ENCODE results near the gene JARID2. TPM values are rescaled to one million over a fixed set of nuclear protein-coding genes. Genes with fewer than 3 reads are reported as not detected.
"Not testable (repeated sequence)": the region's sequence is repeated elsewhere in the genome, so short reads cannot be mapped to it uniquely, and the experiment has no call there.

The JARID2 gene
- total and polyA plus RNA-seq, 3 experiments from 2014 or later, result 12.0 to 25.5 (median 25.0) TPM

DNA sequence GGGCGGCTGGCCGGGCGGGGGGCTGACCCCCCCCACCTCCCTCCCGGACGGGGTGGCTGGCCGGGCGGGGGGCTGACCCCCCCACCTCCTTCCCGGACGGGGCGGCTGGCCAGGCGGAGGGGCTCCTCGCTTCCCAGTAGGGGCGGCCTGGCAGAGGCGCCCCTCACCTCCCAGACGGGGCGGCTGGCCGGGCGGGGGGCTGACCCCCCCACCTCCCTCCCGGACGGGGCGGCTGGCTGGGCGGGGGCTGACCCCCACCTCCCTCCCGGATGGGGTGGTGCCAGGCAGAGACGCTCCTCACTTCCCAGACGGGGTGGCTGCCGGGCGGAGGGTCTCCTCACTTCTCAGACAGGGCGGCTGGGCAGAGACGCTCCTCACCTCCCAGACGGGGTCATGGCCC lies 169.8 kb downstream of the JARID2 start:
- H3K4me3 ChIP-seq (ENCODE audit: low read length); H3K36me3 ChIP-seq (ENCODE audit: insufficient read depth, low read length); H3K9me3 ChIP-seq (ENCODE audit: low read length); DNase-seq; H3K27ac ChIP-seq (ENCODE audit: low read depth, low read length); CTCF ChIA-PET; POLR2A ChIA-PET; H3K27ac Mint-ChIP-seq; H3K4me3 Mint-ChIP-seq; H3K27me3 ChIP-seq (ENCODE audit: insufficient read depth, low read length, poor library complexity, severe bottlenecking); H3K27me3 Mint-ChIP-seq: not testable (repeated sequence)
- peaks cover 22% of the 10 kb centered on the region for H3K4me1 ChIP-seq (ENCODE audit: insufficient read depth, low read length)
- peaks cover 11 to 24% (median 22%) of the 10 kb centered on the region in 5 donors for H3K9me3 Mint-ChIP-seq
- H3K4me1 Mint-ChIP-seq, result peaks cover 33 to 50% (median 46%) of the 10 kb centered on the region in 3 donors
- H3K36me3 Mint-ChIP-seq, result peaks cover 21 to 47% (median 39%) of the 10 kb centered on the region in 3 donors

DNA sequence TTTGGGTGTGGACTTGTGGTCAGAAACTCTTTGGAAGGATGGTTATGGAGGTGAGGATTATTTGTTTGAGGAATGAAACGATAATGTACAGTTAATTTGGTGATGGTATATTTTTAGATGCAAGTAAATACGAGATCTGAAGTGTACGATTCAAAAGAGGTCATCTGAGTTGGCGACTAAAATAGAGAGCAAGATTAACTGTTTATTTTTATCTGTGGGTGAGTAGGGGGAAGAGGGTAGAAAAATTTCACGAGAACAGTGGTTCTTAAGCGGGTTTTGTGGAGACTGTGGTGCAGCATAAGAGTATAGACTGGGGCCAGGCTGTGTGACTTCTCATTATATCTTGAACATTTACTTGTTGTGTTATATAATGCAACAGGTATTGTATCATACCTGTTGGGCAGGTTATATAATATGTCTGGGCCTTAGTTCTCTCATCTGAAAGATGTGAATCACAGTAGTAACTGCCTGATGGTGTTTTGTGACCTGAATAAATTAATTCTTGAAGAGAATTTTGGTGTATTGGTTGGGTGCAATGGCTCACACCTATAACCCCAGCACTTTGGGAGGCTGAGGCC lies 171.2 kb downstream of the JARID2 start:
- Mint-ChIP-seq H3K27me3 (no peaks in the 10 kb centered on the region), H3K4me1 (peaks cover 34 to 50% (median 46%) of the 10 kb centered on the region in 3 donors), H3K27ac (peak overlapping the region in 4 of 8 donors; percentile 18 to 52 (median 30)), H3K4me3 (peak overlapping the region in 1 of 7 donors; percentile 6), H3K9me3 (peaks cover 11 to 27% (median 22%) of the 10 kb centered on the region in 5 donors), H3K36me3 (peaks cover 16 to 40% (median 39%) of the 10 kb centered on the region in 3 donors)
- no peak overlapping the region for H3K4me3 ChIP-seq (ENCODE audit: low read length)
- DNase-seq, result no peak
- ChIA-PET CTCF (no interaction called here), POLR2A (no interaction called here)
- H3K4me1 ChIP-seq (ENCODE audit: insufficient read depth, low read length), result peaks cover 22% of the 10 kb centered on the region
- H3K36me3 ChIP-seq (ENCODE audit: insufficient read depth, low read length), result no peaks in the 10 kb centered on the region
- no peaks in the 10 kb centered on the region for H3K9me3 ChIP-seq (ENCODE audit: low read length)
- no peak overlapping the region for H3K27ac ChIP-seq (ENCODE audit: low read depth, low read length)
- no peaks in the 10 kb centered on the region for H3K27me3 ChIP-seq (ENCODE audit: insufficient read depth, low read length, poor library complexity, severe bottlenecking)

DNA sequence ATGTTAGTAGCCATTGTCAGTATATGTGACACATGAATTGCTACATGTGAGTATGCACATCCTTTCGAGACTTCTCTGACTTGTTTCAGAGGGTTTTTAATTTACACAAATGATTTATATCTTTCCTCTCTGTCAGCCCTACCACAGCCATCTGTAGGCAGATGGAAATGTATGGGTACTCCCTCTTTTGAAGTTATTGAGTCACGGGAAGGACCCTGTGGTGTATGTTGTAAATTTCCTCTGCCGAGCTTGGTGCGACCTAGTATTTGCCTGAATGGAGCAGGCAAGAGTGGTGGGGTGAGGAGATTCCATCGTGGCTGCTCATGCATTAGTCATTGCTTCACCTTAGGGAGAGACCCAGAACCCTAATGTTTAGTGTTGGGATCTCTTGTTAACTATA lies 171.9 kb downstream of the JARID2 start:
- peaks cover 9 to 27% (median 22%) of the 10 kb centered on the region in 5 donors for H3K9me3 Mint-ChIP-seq
- peaks cover 37 to 51% (median 50%) of the 10 kb centered on the region in 3 donors for H3K4me1 Mint-ChIP-seq
- H3K27me3 Mint-ChIP-seq, result no peaks in the 10 kb centered on the region
- ChIA-PET CTCF (no interaction called here), POLR2A (no interaction called here)
- Histone ChIP-seq H3K4me3 (ENCODE audit: low read length) (no peak overlapping the region), H3K36me3 (ENCODE audit: insufficient read depth, low read length) (no peaks in the 10 kb centered on the region), H3K4me1 (ENCODE audit: insufficient read depth, low read length) (peaks cover 24% of the 10 kb centered on the region), H3K27me3 (ENCODE audit: insufficient read depth, low read length, poor library complexity, severe bottlenecking) (no peaks in the 10 kb centered on the region), H3K9me3 (ENCODE audit: low read length) (no peaks in the 10 kb centered on the region), H3K27ac (ENCODE audit: low read depth, low read length) (no peak overlapping the region)
- DNase-seq, result no peak
- H3K27ac Mint-ChIP-seq, result peak overlapping the region in 1 of 8 donors; percentile 42
- peaks cover 16 to 39% (median 37%) of the 10 kb centered on the region in 3 donors for H3K36me3 Mint-ChIP-seq
- H3K4me3 Mint-ChIP-seq, result no peak overlapping the region

DNA sequence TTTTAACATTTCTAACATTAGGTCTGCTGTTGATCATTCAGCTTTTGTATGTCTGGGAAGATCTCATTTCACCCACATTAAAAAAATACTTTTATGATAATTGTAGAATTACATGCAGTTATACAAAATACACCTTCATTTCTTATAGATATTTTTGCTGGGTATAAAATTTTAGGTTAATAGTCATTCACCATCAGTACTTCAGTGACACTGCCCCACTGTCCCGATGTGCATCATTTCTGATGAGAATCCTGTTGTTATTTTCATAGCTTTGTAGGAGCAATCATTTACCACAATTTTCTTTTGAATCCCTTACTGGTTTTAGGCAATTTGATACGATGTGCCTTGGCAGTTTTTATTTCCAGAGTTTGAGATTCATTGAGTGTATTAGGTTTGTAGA lies 173.6 kb downstream of the JARID2 start:
- Mint-ChIP-seq H3K4me3 (no peak overlapping the region), H3K27ac (no peak overlapping the region), H3K4me1 (peaks cover 45 to 51% (median 51%) of the 10 kb centered on the region in 3 donors), H3K36me3 (peaks cover 17 to 39% (median 31%) of the 10 kb centered on the region in 3 donors), H3K27me3 (no peaks in the 10 kb centered on the region), H3K9me3 (peaks cover 9 to 27% (median 22%) of the 10 kb centered on the region in 5 donors)
- Histone ChIP-seq H3K27me3 (ENCODE audit: insufficient read depth, low read length, poor library complexity, severe bottlenecking) (no peaks in the 10 kb centered on the region), H3K9me3 (ENCODE audit: low read length) (no peaks in the 10 kb centered on the region), H3K36me3 (ENCODE audit: insufficient read depth, low read length) (no peaks in the 10 kb centered on the region), H3K4me1 (ENCODE audit: insufficient read depth, low read length) (peaks cover 31% of the 10 kb centered on the region), H3K27ac (ENCODE audit: low read depth, low read length) (no peak overlapping the region), H3K4me3 (ENCODE audit: low read length) (no peak overlapping the region)
- DNase-seq, result no peak
- ChIA-PET POLR2A (no interaction called here), CTCF (no interaction called here)

DNA sequence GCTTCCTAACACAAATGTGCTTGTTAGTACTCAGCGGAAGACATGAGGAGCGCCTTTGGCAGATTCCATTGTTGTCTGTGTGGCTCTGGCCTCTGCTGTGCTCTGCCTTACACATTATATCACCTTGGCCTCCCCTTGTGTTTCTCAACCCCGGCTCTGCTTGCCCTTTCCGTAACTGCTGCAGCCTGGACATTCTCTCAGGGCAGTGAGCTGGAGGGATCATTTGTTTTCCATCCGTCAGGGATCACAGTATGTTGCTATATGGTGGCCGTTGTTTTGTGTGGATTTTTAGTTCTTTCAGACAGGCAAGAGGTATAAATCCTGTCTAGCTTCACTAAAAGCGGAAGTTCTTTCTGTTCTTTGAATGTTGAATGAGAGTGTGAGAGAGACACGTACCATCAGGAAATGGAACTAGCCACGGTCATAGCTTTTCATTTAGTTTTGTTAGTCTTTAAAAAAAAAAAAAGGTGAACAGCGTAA lies 175.1 kb downstream of the JARID2 start:
- ChIA-PET CTCF (interaction anchor here (1.0 to 2.2 kb wide), 6 partner anchors 8 to 176 kb away, joined by 3 to 5 read pairs (median 4); partner anchors contain the start of gene JARID2), POLR2A (interaction anchor here (0.6 kb wide), 2 partner anchors 93 to 172 kb away, joined by 3 read pairs; no protein-coding TSS in a partner anchor)
- Histone ChIP-seq H3K36me3 (ENCODE audit: insufficient read depth, low read length) (no peaks in the 10 kb centered on the region), H3K27ac (ENCODE audit: low read depth, low read length) (no peak overlapping the region), H3K4me3 (ENCODE audit: low read length) (no peak overlapping the region), H3K9me3 (ENCODE audit: low read length) (no peaks in the 10 kb centered on the region), H3K27me3 (ENCODE audit: insufficient read depth, low read length, poor library complexity, severe bottlenecking) (no peaks in the 10 kb centered on the region), H3K4me1 (ENCODE audit: insufficient read depth, low read length) (peaks cover 31% of the 10 kb centered on the region)
- Mint-ChIP-seq H3K9me3 (peaks cover 9 to 27% (median 22%) of the 10 kb centered on the region in 5 donors), H3K4me1 (peaks cover 53 to 63% (median 63%) of the 10 kb centered on the region in 3 donors), H3K36me3 (peaks cover 16 to 39% (median 35%) of the 10 kb centered on the region in 3 donors), H3K27me3 (no peaks in the 10 kb centered on the region), H3K4me3 (peak overlapping the region in 6 of 7 donors; percentile 39 to 64 (median 50)), H3K27ac (peak overlapping the region in 7 of 8 donors; percentile 2 to 87 (median 74))
- DNase-seq, result peak in 1 of 5 donors; percentile 22

DNA sequence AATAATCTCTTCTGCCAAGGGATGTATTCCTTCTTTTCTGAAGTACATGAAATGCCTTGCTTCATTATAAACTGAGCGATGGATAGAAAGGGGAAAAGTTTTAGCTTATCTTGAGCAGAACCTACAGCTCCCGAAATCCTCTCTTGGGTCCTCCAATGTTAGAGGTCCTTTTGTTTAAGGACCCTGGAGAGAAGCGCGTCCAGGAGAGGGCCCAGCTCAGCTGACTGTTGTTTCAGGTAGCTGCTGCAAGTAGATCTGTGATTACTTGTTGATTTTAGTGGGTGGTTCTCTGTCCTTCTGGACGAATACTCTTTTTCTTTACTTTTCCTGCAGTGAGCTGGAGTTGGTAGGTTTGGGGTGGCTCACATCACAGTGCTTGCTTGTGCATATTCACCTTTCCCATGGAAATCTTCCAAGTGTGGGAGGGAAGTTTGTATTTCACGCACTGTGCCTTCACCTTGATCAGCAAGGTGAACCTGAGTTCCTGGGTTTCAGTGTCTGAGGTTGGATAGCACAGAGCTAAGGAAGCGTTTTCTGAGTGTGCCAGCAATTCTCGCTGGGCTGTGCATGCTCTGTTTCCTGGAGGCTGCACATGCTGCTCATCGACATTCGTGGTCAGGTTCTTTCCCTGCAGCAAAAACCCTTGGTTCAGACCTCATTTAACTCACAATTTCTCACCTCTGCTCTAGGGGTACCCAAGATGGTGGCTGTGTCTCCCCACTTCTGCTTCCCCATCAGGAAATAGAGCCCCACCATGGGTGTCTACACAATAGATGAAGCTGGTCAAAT lies 176.3 kb downstream of the JARID2 start:
- Mint-ChIP-seq H3K27ac (peak overlapping the region; percentile 2 to 84 (median 54)), H3K27me3 (no peaks in the 10 kb centered on the region), H3K4me1 (peaks cover 60 to 69% (median 68%) of the 10 kb centered on the region in 3 donors), H3K36me3 (peaks cover 12 to 33% (median 29%) of the 10 kb centered on the region in 3 donors), H3K4me3 (peak overlapping the region in 6 of 7 donors; percentile 16 to 85 (median 51)), H3K9me3 (peaks cover 5 to 27% (median 19%) of the 10 kb centered on the region in 5 donors)
- H3K27ac ChIP-seq (ENCODE audit: low read depth, low read length), result no peak overlapping the region
- H3K36me3 ChIP-seq (ENCODE audit: insufficient read depth, low read length), result no peaks in the 10 kb centered on the region
- no peak overlapping the region for H3K4me3 ChIP-seq (ENCODE audit: low read length)
- CTCF ChIA-PET, result interaction anchor here (1.1 to 2.2 kb wide), 5 partner anchors 9 to 177 kb away, joined by 3 to 5 read pairs (median 4); partner anchors contain the start of gene JARID2
- H3K9me3 ChIP-seq (ENCODE audit: low read length), result no peaks in the 10 kb centered on the region
- no peak for DNase-seq
- peaks cover 42% of the 10 kb centered on the region for H3K4me1 ChIP-seq (ENCODE audit: insufficient read depth, low read length)
- POLR2A ChIA-PET, result no interaction called here
- no peaks in the 10 kb centered on the region for H3K27me3 ChIP-seq (ENCODE audit: insufficient read depth, low read length, poor library complexity, severe bottlenecking)

DNA sequence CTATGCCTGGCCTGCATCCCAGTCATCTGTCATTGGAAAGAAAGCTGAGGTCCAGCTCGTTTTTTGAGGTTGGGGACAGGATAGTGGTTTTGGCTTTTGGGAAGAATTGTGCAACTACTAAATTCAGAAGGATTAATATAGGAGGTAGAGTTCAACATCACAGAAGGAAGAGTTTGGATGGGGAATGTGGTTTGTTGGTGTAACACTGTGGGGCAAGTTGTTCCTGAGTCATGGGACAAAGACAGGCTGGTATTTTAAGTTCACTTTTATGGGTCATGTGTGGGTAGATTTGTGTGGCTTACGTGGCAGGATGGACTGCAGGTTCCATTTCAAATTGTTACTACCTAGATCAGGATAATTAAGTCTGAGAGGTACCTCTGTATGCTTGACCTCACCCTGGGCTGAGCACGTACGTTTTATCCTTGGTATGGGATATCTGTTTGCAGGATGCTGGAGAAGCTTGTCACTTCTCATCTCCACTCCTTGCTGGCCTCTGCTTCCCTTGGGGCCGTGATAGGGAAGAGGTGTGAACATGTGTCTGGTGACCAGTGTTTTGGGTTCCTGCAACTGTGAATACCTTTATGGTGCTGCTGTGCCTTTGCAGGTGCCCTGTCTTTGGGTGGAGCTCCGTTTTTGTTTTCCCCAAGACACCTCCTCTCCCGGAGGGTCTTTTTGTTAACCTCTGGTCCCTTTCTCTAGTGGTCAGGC lies 177.6 kb downstream of the JARID2 start:
- Mint-ChIP-seq H3K4me1 (peaks cover 67 to 77% (median 77%) of the 10 kb centered on the region in 3 donors), H3K4me3 (peak overlapping the region in 1 of 7 donors; percentile 25), H3K27ac (peak overlapping the region in 2 of 8 donors; percentile 35 to 79), H3K27me3 (no peaks in the 10 kb centered on the region), H3K36me3 (peaks cover 11 to 20% (median 19%) of the 10 kb centered on the region in 3 donors), H3K9me3 (peaks cover 5 to 23% (median 17%) of the 10 kb centered on the region in 5 donors)
- no peaks in the 10 kb centered on the region for H3K27me3 ChIP-seq (ENCODE audit: insufficient read depth, low read length, poor library complexity, severe bottlenecking)
- H3K27ac ChIP-seq (ENCODE audit: low read depth, low read length), result no peak overlapping the region
- no peaks in the 10 kb centered on the region for H3K9me3 ChIP-seq (ENCODE audit: low read length)
- DNase-seq, result no peak
- no peaks in the 10 kb centered on the region for H3K36me3 ChIP-seq (ENCODE audit: insufficient read depth, low read length)
- no peak overlapping the region for H3K4me3 ChIP-seq (ENCODE audit: low read length)
- H3K4me1 ChIP-seq (ENCODE audit: insufficient read depth, low read length), result peaks cover 50% of the 10 kb centered on the region
- CTCF ChIA-PET, result interaction anchor here (1.7 kb wide), 1 partner anchor 17 kb away, joined by 4 read pairs; no protein-coding TSS in a partner anchor
- POLR2A ChIA-PET, result no interaction called here
